HCT116 (cell line): ENCODE measurements around the gene CACNB2.

Experiments used
- EZH2phosphoT487 ChIP-seq: fragments of 200-600 bp; IDR thresholded peaks from 2 replicates; pipeline ENCODE4 v1.6.1; 2018; ENCODE audit warnings: antibody characterized with exemption, borderline replicate concordance
- FOSL1 ChIP-seq: IDR thresholded peaks from 2 replicates; pipeline ENCODE4 v1.6.1; 2012; ENCODE audit warnings: low read depth
- POLR2A ChIP-seq: IDR thresholded peaks from 2 replicates; pipeline ENCODE4 v1.7.0; 2011; ENCODE audit warnings: borderline replicate concordance; ENCODE audit not compliant: insufficient read depth, insufficient read length; ENCODE audit errors: extremely low read depth
- RAD21 ChIP-seq: IDR thresholded peaks from 2 replicates; pipeline ENCODE4 v1.6.1; 2012; ENCODE audit warnings: low read depth, mild to moderate bottlenecking
- TCF7L2 ChIP-seq: IDR thresholded peaks from 2 replicates; pipeline ENCODE4 v1.7.0; 2011; ENCODE audit warnings: borderline replicate concordance, inconsistent platforms; ENCODE audit not compliant: insufficient read depth, insufficient read length; ENCODE audit errors: extremely low read depth
- TF ChIP-seq, protein P1 (sequence below), 3 experiments: fragments of 200-600 bp in 1 of 3; sonication (generic) in 1 of 3; IDR thresholded peaks in 2 of 3; conservative IDR thresholded peaks in 1 of 3; 2 replicates each; pipeline ENCODE4 v1.5.1; 2012 to 2017; ENCODE audit warnings: low read depth in 2 of 3, low read length in 2 of 3, antibody characterized with exemption in 1 of 3, borderline replicate concordance in 1 of 3, control low read depth in 1 of 3, mild to moderate bottlenecking in 1 of 3, mixed read lengths in 1 of 3, mixed run types in 1 of 3, moderate library complexity in 1 of 3; ENCODE audit not compliant: insufficient read depth in 1 of 3
- TF ChIP-seq, protein P2 (sequence below): IDR thresholded peaks from 2 replicates; pipeline ENCODE4 v1.6.1; 2012; ENCODE audit warnings: low read depth
- TF ChIP-seq, protein P3 (sequence below): IDR thresholded peaks from 2 replicates; pipeline ENCODE4 v1.6.1; 2012

DNA sequence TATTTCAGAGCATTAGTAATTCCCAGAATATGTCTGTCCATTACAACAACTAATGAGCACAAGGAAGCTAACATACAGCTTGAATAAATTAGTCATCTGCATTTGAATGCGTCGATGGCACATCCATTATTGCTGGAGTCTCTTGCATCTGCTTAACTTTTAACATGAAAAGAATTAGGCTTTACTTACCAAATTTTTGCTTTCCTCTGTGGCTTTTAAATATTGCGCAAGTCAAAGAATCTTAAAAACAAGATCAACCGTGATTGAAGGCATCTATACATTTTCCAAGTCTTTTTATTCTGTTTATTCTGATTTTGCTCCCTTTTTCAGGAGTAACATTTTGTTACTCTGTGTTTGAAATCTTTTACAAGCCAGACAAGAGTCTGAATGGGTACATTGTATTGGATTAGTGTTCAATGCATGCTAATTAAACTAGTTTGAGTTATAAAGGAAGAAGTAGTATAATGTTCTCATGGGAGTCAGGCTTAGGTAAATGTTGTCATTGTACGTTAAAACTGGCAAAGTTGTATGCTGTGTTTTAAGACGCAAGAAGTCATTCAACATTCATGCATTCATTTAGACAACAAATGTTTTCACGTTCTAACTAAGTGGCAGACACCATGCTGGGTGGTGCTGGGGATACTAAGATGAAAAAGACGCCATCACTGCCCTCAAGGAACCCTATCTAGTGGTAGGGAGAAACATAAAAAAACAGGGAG is 4.0 kb upstream of the CACNB2 start:
- TF ChIP-seq POLR2A (no peak), FOSL1 (no peak), TCF7L2 (no peak), EZH2phosphoT487 (no peak), RAD21 (no peak)
- TF ChIP-seq, protein P1, sequence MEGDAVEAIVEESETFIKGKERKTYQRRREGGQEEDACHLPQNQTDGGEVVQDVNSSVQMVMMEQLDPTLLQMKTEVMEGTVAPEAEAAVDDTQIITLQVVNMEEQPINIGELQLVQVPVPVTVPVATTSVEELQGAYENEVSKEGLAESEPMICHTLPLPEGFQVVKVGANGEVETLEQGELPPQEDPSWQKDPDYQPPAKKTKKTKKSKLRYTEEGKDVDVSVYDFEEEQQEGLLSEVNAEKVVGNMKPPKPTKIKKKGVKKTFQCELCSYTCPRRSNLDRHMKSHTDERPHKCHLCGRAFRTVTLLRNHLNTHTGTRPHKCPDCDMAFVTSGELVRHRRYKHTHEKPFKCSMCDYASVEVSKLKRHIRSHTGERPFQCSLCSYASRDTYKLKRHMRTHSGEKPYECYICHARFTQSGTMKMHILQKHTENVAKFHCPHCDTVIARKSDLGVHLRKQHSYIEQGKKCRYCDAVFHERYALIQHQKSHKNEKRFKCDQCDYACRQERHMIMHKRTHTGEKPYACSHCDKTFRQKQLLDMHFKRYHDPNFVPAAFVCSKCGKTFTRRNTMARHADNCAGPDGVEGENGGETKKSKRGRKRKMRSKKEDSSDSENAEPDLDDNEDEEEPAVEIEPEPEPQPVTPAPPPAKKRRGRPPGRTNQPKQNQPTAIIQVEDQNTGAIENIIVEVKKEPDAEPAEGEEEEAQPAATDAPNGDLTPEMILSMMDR (IDR thresholded peaks at IDR 0.05 in 2 of 3, conservative IDR thresholded peaks at IDR 0.05 in 1 of 3; ENCODE audit: borderline replicate concordance in 1 of 3, insufficient read depth in 1 of 3, low read depth in 2 of 3, low read length in 2 of 3): no peak
- TF ChIP-seq, protein P2, sequence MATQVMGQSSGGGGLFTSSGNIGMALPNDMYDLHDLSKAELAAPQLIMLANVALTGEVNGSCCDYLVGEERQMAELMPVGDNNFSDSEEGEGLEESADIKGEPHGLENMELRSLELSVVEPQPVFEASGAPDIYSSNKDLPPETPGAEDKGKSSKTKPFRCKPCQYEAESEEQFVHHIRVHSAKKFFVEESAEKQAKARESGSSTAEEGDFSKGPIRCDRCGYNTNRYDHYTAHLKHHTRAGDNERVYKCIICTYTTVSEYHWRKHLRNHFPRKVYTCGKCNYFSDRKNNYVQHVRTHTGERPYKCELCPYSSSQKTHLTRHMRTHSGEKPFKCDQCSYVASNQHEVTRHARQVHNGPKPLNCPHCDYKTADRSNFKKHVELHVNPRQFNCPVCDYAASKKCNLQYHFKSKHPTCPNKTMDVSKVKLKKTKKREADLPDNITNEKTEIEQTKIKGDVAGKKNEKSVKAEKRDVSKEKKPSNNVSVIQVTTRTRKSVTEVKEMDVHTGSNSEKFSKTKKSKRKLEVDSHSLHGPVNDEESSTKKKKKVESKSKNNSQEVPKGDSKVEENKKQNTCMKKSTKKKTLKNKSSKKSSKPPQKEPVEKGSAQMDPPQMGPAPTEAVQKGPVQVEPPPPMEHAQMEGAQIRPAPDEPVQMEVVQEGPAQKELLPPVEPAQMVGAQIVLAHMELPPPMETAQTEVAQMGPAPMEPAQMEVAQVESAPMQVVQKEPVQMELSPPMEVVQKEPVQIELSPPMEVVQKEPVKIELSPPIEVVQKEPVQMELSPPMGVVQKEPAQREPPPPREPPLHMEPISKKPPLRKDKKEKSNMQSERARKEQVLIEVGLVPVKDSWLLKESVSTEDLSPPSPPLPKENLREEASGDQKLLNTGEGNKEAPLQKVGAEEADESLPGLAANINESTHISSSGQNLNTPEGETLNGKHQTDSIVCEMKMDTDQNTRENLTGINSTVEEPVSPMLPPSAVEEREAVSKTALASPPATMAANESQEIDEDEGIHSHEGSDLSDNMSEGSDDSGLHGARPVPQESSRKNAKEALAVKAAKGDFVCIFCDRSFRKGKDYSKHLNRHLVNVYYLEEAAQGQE: no peak
- TF ChIP-seq, protein P3, sequence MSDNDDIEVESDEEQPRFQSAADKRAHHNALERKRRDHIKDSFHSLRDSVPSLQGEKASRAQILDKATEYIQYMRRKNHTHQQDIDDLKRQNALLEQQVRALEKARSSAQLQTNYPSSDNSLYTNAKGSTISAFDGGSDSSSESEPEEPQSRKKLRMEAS: no peak
